ENCODE measurements around the gene MTARC1. TPM values are rescaled to one million over a fixed set of nuclear protein-coding genes. Genes with fewer than 3 reads are reported as not detected.

Gene MTARC1
- total RNA-seq, 2 donors from 2014 or later, result 5.2 to 71.5 TPM

GRCh38 chr1:220759147-220759546, 27.6 kb upstream of the MTARC1 start:
- peaks cover 27% of the 10 kb centered on the region for H3K4me1 ChIP-seq
- WGBS, 2 donors, result 96 to 97% methylated on average over 3 of the region's 3 CpGs
- DNase-seq (no peak), ATAC-seq (no peak)
- no peak overlapping the region for H3K27ac ChIP-seq
- H3K4me3 ChIP-seq, result no peak overlapping the region
- intact Hi-C loops (cut with DNase I), result no loop called here
- no peaks in the 10 kb centered on the region for H3K9me3 ChIP-seq
- H3K27me3 ChIP-seq, result no peaks in the 10 kb centered on the region
- peaks cover 6 to 11% of the 10 kb centered on the region in 2 donors for H3K36me3 ChIP-seq (replicated peaks in 1 of 2; ENCODE audit: insufficient read depth in 1 of 2, low read depth in 2 of 2)
- TF ChIP-seq POLR2A (IDR thresholded peaks at IDR 0.05), result no peak

GRCh38 chr1:220761688-220762427, 24.9 kb upstream of the MTARC1 start:
- intact Hi-C loops (cut with DNase I), result no loop called here
- no peaks in the 10 kb centered on the region for H3K36me3 ChIP-seq (replicated peaks in 1 of 2; ENCODE audit: insufficient read depth in 1 of 2, low read depth in 2 of 2)
- ATAC-seq (peak; percentile 95), DNase-seq (peak; percentile 80 to 91 (median 86))
- H3K4me3 ChIP-seq, result no peak overlapping the region
- no peaks in the 10 kb centered on the region for H3K27me3 ChIP-seq
- TF ChIP-seq POLR2A (IDR thresholded peaks at IDR 0.05), result no peak
- TF ChIP-seq CTCF (IDR thresholded peaks at IDR 0.05), result no peak
- peak overlapping the region; percentile 9 to 62 (median 38) for H3K27ac ChIP-seq
- no peaks in the 10 kb centered on the region for H3K9me3 ChIP-seq
- WGBS, 2 donors, result 28 to 36% methylated on average over 7 of the region's 7 CpGs
- peaks cover 27% of the 10 kb centered on the region for H3K4me1 ChIP-seq

GRCh38 chr1:220764757-220765156, 22.0 kb upstream of the MTARC1 start:
- Histone ChIP-seq H3K4me1 (peaks cover 46% of the 10 kb centered on the region), H3K36me3 (replicated peaks in 1 of 2; ENCODE audit: insufficient read depth in 1 of 2, low read depth in 2 of 2) (no peaks in the 10 kb centered on the region), H3K9me3 (no peaks in the 10 kb centered on the region), H3K27ac (no peak overlapping the region), H3K4me3 (no peak overlapping the region), H3K27me3 (no peaks in the 10 kb centered on the region)
- TF ChIP-seq CTCF (IDR thresholded peaks at IDR 0.05) (no peak), POLR2A (IDR thresholded peaks at IDR 0.05) (no peak)
- intact Hi-C loops (cut with DNase I), result no loop called here
- 74 to 89% methylated on average over 3 of the region's 3 CpGs for WGBS, 2 donors
- DNase-seq (no peak), ATAC-seq (no peak)

GRCh38 chr1:220767312-220768125, 19.2 kb upstream of the MTARC1 start:
- DNase-seq (peak in 2 of 4 donors; percentile 24 to 29), ATAC-seq (peak; percentile 66)
- Histone ChIP-seq H3K4me1 (peaks cover 28% of the 10 kb centered on the region), H3K27me3 (no peaks in the 10 kb centered on the region), H3K4me3 (no peak overlapping the region), H3K36me3 (replicated peaks in 1 of 2; ENCODE audit: insufficient read depth in 1 of 2, low read depth in 2 of 2) (peaks cover 0 to 2% of the 10 kb centered on the region in 2 donors), H3K9me3 (no peaks in the 10 kb centered on the region), H3K27ac (peak overlapping the region; percentile 16 to 67 (median 38))
- whole genome bisulfite sequencing, 2 donors, result 21 to 31% methylated on average over 8 of the region's 8 CpGs
- intact Hi-C loops (cut with DNase I), result no loop called here
- TF ChIP-seq CTCF (IDR thresholded peaks at IDR 0.05), result no peak
- no peak for TF ChIP-seq POLR2A (IDR thresholded peaks at IDR 0.05)

- Histone ChIP-seq H3K27me3 (no peaks in the 10 kb centered on the region), H3K9me3 (no peaks in the 10 kb centered on the region), H3K4me3 (no peak overlapping the region), H3K36me3 (replicated peaks in 1 of 2; ENCODE audit: insufficient read depth in 1 of 2, low read depth in 2 of 2) (peaks cover 0 to 2% of the 10 kb centered on the region in 2 donors), H3K4me1 (peaks cover 22% of the 10 kb centered on the region), H3K27ac (peak overlapping the region; percentile 16 to 67 (median 38))
- DNase-seq (peak; percentile 43 to 70 (median 61)), ATAC-seq (peak; percentile 74)
- TF ChIP-seq CTCF (IDR thresholded peaks at IDR 0.05) (peak in 4 of 7 experiments; percentile 28 to 47 (median 42)), POLR2A (IDR thresholded peaks at IDR 0.05) (no peak)
- intact Hi-C loops (cut with DNase I), result no loop called here
- 17 to 31% methylated on average over 5 of the region's 5 CpGs for WGBS, 2 donors
Observed at GRCh38 chr1:220768126-220768601, 18.5 kb upstream of the MTARC1 start.
